ENCODE measurements around the gene ZNF451.

DNA sequence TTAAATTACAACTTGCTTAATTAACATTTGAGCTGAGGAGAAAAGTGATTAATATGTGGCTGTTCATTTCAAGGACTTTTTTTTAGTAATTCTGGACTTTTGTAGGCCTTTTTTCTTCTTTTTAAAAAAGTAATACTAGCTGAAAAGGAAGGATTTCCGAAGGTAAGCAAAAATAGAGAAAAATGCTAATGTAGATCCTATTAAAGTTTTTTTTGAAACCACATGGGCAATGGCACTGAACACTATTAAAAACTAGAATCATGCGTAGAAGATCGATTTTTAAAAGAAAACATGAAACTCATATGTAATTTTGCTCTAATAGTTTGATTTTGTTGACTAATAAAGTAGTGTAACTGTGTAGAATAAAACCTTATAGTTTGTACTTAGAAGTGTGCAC, 84.5 kb downstream of the ZNF451 start:
- TF ChIP-seq, protein P1, sequence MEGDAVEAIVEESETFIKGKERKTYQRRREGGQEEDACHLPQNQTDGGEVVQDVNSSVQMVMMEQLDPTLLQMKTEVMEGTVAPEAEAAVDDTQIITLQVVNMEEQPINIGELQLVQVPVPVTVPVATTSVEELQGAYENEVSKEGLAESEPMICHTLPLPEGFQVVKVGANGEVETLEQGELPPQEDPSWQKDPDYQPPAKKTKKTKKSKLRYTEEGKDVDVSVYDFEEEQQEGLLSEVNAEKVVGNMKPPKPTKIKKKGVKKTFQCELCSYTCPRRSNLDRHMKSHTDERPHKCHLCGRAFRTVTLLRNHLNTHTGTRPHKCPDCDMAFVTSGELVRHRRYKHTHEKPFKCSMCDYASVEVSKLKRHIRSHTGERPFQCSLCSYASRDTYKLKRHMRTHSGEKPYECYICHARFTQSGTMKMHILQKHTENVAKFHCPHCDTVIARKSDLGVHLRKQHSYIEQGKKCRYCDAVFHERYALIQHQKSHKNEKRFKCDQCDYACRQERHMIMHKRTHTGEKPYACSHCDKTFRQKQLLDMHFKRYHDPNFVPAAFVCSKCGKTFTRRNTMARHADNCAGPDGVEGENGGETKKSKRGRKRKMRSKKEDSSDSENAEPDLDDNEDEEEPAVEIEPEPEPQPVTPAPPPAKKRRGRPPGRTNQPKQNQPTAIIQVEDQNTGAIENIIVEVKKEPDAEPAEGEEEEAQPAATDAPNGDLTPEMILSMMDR (IDR thresholded peaks at IDR 0.05) = no peak
- TF ChIP-seq POLR2A (IDR thresholded peaks at IDR 0.05) = no peak

All from ovary (tissue), 3 donors.